Vagina (tissue), 2 donors: ENCODE measurements around the gene DRD4.

Source experiments
- POLR2A ChIP-seq, 2 donors: fragments of 450-650 bp; IDR thresholded peaks; one replicate each; pipeline ENCODE4 v1.6.1; 2017; ENCODE audit warnings: antibody characterized with exemption in 2 of 2, mild to moderate bottlenecking in 2 of 2, moderate library complexity in 2 of 2
- POLR2AphosphoS5 ChIP-seq, 2 donors: sonication (generic); formaldehyde crosslinking; IDR thresholded peaks; one replicate each; pipeline ENCODE4 v1.9.0; 2017; ENCODE audit warnings: antibody characterized with exemption in 2 of 2, mild to moderate bottlenecking in 2 of 2, low read depth in 1 of 2; ENCODE audit not compliant: insufficient read depth in 1 of 2
- TF ChIP-seq, protein P1 (sequence below), 3 experiments: fragments of 450-650 bp in 2 of 3; fragments of 200-600 bp in 1 of 3; sonication (generic) in 1 of 3; IDR thresholded peaks; one replicate each; pipeline ENCODE4 v1.5.1; 2017 to 2019; ENCODE audit warnings: antibody characterized with exemption in 3 of 3, mild to moderate bottlenecking in 2 of 3, moderate library complexity in 2 of 3

DNA sequence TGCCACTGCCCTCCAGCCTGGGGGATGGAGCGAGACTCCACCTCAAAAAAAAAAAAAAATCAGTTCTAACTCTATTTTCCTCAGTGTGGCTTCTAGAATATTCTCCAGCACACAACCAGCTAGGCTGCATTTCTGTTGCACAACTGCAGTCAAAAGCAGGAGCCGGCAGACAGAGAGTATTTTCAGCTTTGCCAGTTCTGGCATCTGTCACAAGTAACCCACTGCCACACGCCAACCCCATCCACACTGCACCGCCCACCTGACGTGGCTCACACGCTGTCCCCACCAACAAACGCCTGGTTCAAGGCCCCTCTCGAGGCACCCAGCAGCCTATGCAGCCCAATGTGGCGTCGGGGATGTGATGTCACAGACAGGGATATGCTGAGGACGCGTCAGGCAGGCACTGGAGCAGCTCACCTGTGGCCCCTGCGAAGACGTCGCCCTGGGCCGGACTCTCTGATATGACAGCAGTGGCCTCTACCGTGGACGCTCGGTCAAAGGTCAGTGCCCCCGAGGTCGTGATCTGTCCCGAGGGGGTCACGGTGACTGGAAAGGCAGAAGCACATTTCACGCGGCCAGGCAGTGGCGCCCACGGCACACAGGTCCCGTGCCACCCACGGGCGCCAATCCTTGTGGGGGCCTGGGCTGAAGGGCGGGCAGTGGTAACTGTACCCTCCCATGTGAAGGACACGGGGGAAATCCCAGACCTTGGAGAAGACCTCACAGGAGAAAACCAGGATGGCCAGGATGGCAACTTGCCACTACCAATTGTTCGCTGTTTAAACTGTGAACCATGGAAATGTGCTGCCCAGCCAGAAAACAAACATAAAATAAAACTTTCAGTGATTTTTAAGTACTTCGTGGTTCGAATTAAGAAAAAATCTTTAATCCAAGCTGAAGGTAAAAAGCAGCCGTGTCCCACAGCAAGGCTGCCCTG is 42.5 kb downstream of the DRD4 start:
- TF ChIP-seq POLR2A (IDR thresholded peaks at IDR 0.05) (no peak), POLR2AphosphoS5 (IDR thresholded peaks at IDR 0.05; ENCODE audit: insufficient read depth in 1 of 2, low read depth in 1 of 2) (no peak)
- TF ChIP-seq, protein P1, sequence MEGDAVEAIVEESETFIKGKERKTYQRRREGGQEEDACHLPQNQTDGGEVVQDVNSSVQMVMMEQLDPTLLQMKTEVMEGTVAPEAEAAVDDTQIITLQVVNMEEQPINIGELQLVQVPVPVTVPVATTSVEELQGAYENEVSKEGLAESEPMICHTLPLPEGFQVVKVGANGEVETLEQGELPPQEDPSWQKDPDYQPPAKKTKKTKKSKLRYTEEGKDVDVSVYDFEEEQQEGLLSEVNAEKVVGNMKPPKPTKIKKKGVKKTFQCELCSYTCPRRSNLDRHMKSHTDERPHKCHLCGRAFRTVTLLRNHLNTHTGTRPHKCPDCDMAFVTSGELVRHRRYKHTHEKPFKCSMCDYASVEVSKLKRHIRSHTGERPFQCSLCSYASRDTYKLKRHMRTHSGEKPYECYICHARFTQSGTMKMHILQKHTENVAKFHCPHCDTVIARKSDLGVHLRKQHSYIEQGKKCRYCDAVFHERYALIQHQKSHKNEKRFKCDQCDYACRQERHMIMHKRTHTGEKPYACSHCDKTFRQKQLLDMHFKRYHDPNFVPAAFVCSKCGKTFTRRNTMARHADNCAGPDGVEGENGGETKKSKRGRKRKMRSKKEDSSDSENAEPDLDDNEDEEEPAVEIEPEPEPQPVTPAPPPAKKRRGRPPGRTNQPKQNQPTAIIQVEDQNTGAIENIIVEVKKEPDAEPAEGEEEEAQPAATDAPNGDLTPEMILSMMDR (IDR thresholded peaks at IDR 0.05) = no peak
